H1 (cell line): ENCODE data around the gene EEPD1. TPM values are rescaled to one million over a fixed set of nuclear protein-coding genes. Genes with fewer than 3 reads are reported as not detected.

Experiments
- CTCF ChIA-PET: fragments of 300-600 bp; sonication (Branson Sonifier 250); formaldehyde crosslinking; loops from one replicate; lab custom pipeline; 2021; ENCODE audit not compliant: partially characterized antibody; lab: Charles Lee
- POLR2A ChIA-PET: fragments of 300-600 bp; sonication (Branson Sonifier 250); formaldehyde crosslinking; loops from one replicate; lab custom pipeline; 2021; ENCODE audit warnings: inconsistent platforms; ENCODE audit not compliant: partially characterized antibody; lab: Charles Lee
- DNase-seq, 2 experiments: peaks; one replicate each; pipeline versions ENCODE4 v3.0.0 to v3.0.0-alpha.2; 2010 to 2022; ENCODE audit warnings: low spot score in 2 of 2, low read depth in 1 of 2, mixed read lengths in 1 of 2
- FAIRE-seq: peaks from 2 replicates; lab custom pipeline; 2011; peaks lifted over from hg19 to GRCh38; lab: Jason Lieb, UNC
- H2AFZ ChIP-seq: 2 replicates; pipeline ENCODE4 v1.8.1; 2012; ENCODE audit warnings: low read length, inconsistent platforms
- H2AK5ac ChIP-seq: 2 replicates; pipeline ENCODE4 v1.6.1; 2013; ENCODE audit warnings: low read depth, low read length
- H2BK120ac ChIP-seq: replicated peaks from 2 replicates; pipeline ENCODE3; 2013; ENCODE audit warnings: low read depth, low read length, inconsistent platforms
- H2BK12ac ChIP-seq: 2 replicates; pipeline ENCODE4 v1.6.1; 2013; ENCODE audit warnings: low read depth, low read length
- H2BK15ac ChIP-seq: 2 replicates; pipeline ENCODE4 v1.6.1; 2013; ENCODE audit warnings: low read length
- H2BK20ac ChIP-seq: 2 replicates; pipeline ENCODE4 v1.6.1; 2013; ENCODE audit warnings: low read length
- H2BK5ac ChIP-seq: 2 replicates; pipeline ENCODE4 v1.6.1; 2013; ENCODE audit warnings: low read depth, low read length
- H3K14ac ChIP-seq: 2 replicates; pipeline ENCODE4 v1.6.1; 2013; ENCODE audit warnings: inconsistent platforms; ENCODE audit not compliant: insufficient read length
- H3K18ac ChIP-seq: 2 replicates; pipeline ENCODE4 v1.6.1; 2013; ENCODE audit warnings: low read length; ENCODE audit errors: extremely low read depth
- H3K23ac ChIP-seq: 2 replicates; pipeline ENCODE4 v1.6.1; 2013; ENCODE audit warnings: inconsistent platforms; ENCODE audit not compliant: insufficient read length
- H3K23me2 ChIP-seq: 2 replicates; pipeline ENCODE4 v1.6.1; 2013; ENCODE audit warnings: low read depth, low read length
- H3K27ac ChIP-seq: 2 replicates; pipeline ENCODE4 v1.6.1; 2011; ENCODE audit warnings: low read depth, low read length, inconsistent platforms
- H3K27me3 ChIP-seq, 4 experiments: replicated peaks in 1 of 4; 1 replicate in 1 of 4; 2 replicates in 3 of 4; pipeline versions ENCODE4 v1.6.1 to v1.8.1; 2011 to 2013; ENCODE audit warnings: low read length in 3 of 4, mild to moderate bottlenecking in 3 of 4, inconsistent platforms in 2 of 4, mixed read lengths in 2 of 4, moderate library complexity in 1 of 4; ENCODE audit not compliant: control insufficient read depth in 3 of 4, insufficient read depth in 3 of 4; ENCODE audit errors: extremely low read depth in 1 of 4
- H3K36me3 ChIP-seq, 4 experiments: 2 replicates each; pipeline versions ENCODE4 v1.6.1 to v1.8.1; 2011 to 2013; ENCODE audit warnings: mild to moderate bottlenecking in 4 of 4, low read length in 3 of 4, moderate library complexity in 2 of 4, control low read depth in 1 of 4, inconsistent platforms in 1 of 4; ENCODE audit not compliant: insufficient read depth in 4 of 4, control insufficient read depth in 2 of 4
- H3K4ac ChIP-seq: replicated peaks from 2 replicates; pipeline ENCODE3; 2013; ENCODE audit warnings: low read length, low read depth, mixed read lengths, inconsistent platforms; ENCODE audit not compliant: insufficient read length
- H3K4me1 ChIP-seq, 4 experiments: replicated peaks in 1 of 4; 1 replicate in 1 of 4; 2 replicates in 3 of 4; pipeline versions ENCODE4 v1.6.1 to v1.8.1; 2011 to 2013; ENCODE audit warnings: low read length in 3 of 4, inconsistent platforms in 2 of 4, mixed read lengths in 1 of 4; ENCODE audit not compliant: insufficient read depth in 4 of 4, control insufficient read depth in 3 of 4
- H3K4me2 ChIP-seq, 2 experiments: 2 replicates each; pipeline versions ENCODE4 v1.6.1 to v1.8.1; 2011 to 2013; ENCODE audit warnings: low read depth in 2 of 2, low read length in 2 of 2, control low read depth in 1 of 2, inconsistent platforms in 1 of 2, mild to moderate bottlenecking in 1 of 2; ENCODE audit not compliant: insufficient read depth in 1 of 2
- H3K4me3 ChIP-seq, 4 experiments: fragments of 200-600, 300-600 bp in 1 of 4; sonication (generic), shearing (Covaris generic), sonication (Bioruptor Twin) in 1 of 4; 2 replicates each; pipeline versions ENCODE4 v1.5.1 to v1.8.1; 2011 to 2016; ENCODE audit warnings: low read length in 4 of 4, low read depth in 3 of 4, control low read depth in 2 of 4, inconsistent platforms in 2 of 4, mild to moderate bottlenecking in 2 of 4, mixed read lengths in 1 of 4, moderate library complexity in 1 of 4; ENCODE audit not compliant: insufficient read depth in 2 of 4; ENCODE audit errors: extremely low read depth in 1 of 4
- H3K56ac ChIP-seq: replicated peaks from 2 replicates; pipeline ENCODE3; 2013; ENCODE audit warnings: low read depth, mild to moderate bottlenecking, mixed read lengths, low read length, inconsistent platforms; ENCODE audit not compliant: insufficient read length
- H3K79me1 ChIP-seq: 2 replicates; pipeline ENCODE4 v1.6.1; 2013; ENCODE audit warnings: low read depth, low read length, control low read depth
- H3K79me2 ChIP-seq, 2 experiments: 2 replicates each; pipeline versions ENCODE4 v1.6.1 to v1.8.1; 2012 to 2013; ENCODE audit warnings: low read length in 2 of 2, mild to moderate bottlenecking in 2 of 2, inconsistent platforms in 1 of 2; ENCODE audit not compliant: insufficient read depth in 2 of 2, control insufficient read depth in 1 of 2
- H3K9ac ChIP-seq, 4 experiments: replicated peaks in 1 of 4; 1 replicate in 1 of 4; 2 replicates in 3 of 4; pipeline versions ENCODE4 v1.6.1 to v1.8.1; 2011 to 2013; ENCODE audit warnings: low read depth in 3 of 4, low read length in 3 of 4, control low read depth in 2 of 4, mild to moderate bottlenecking in 2 of 4, moderate library complexity in 2 of 4, inconsistent platforms in 1 of 4; ENCODE audit errors: extremely low read depth in 1 of 4
- H3K9me3 ChIP-seq, 2 experiments: 2 replicates each; pipeline versions ENCODE4 v1.6.1 to v1.8.1; 2012 to 2013; ENCODE audit warnings: mild to moderate bottlenecking in 2 of 2, moderate library complexity in 2 of 2, control low read depth in 1 of 2, inconsistent platforms in 1 of 2, low read depth in 1 of 2, low read length in 1 of 2, mixed read lengths in 1 of 2; ENCODE audit not compliant: insufficient read depth in 2 of 2
- H4K20me1 ChIP-seq, 2 experiments: replicated peaks in 1 of 2; 2 replicates each; pipeline versions ENCODE3 to v1.8.1; 2011 to 2013; ENCODE audit warnings: inconsistent platforms in 2 of 2, low read length in 2 of 2, mild to moderate bottlenecking in 1 of 2; ENCODE audit not compliant: insufficient read depth in 2 of 2, control insufficient read depth in 1 of 2
- H4K5ac ChIP-seq: 2 replicates; pipeline ENCODE4 v1.6.1; 2013; ENCODE audit warnings: low read length, low read depth, mixed read lengths, inconsistent platforms; ENCODE audit not compliant: insufficient read length
- H4K8ac ChIP-seq: 2 replicates; pipeline ENCODE4 v1.8.0; 2013; ENCODE audit warnings: mild to moderate bottlenecking, moderate library complexity, low read length, inconsistent platforms; ENCODE audit not compliant: insufficient read depth; ENCODE audit errors: extremely low read depth
- H4K91ac ChIP-seq: replicated peaks from 2 replicates; pipeline ENCODE3; 2013; ENCODE audit warnings: low read length, mixed read lengths, inconsistent platforms; ENCODE audit not compliant: insufficient read length
- ATF3 ChIP-seq: IDR thresholded peaks from 2 replicates; pipeline ENCODE4 v1.6.1; 2011; ENCODE audit warnings: low read depth, mild to moderate bottlenecking, low read length; ENCODE audit not compliant: insufficient read depth
- CBX8 ChIP-seq: fragments of 300-800, 300-1000 bp; sonication (generic); IDR thresholded peaks from 2 replicates; pipeline ENCODE4 v1.7.1; 2016; ENCODE audit warnings: low read depth, low read length, borderline replicate concordance
- CREB1 ChIP-seq: IDR thresholded peaks from 2 replicates; pipeline ENCODE4 v1.6.1; 2012; ENCODE audit warnings: inconsistent platforms
- GTF2F1 ChIP-seq: IDR thresholded peaks from 2 replicates; pipeline ENCODE4 v1.6.1; 2012; ENCODE audit warnings: low read depth, low read length, improper control_type of control experiment, borderline replicate concordance
- NRF1 ChIP-seq: IDR thresholded peaks from 2 replicates; pipeline ENCODE4 v1.6.1; 2011; ENCODE audit warnings: mild to moderate bottlenecking, low read depth, low read length, improper control_type of control experiment
- POLR2A ChIP-seq, 2 experiments: IDR thresholded peaks; 1 replicate in 1 of 2; 2 replicates in 1 of 2; pipeline ENCODE4 v1.6.1; 2011; ENCODE audit warnings: low read depth in 2 of 2, low read length in 2 of 2, mild to moderate bottlenecking in 2 of 2; ENCODE audit errors: control extremely low read depth in 1 of 2
- RFX5 ChIP-seq: IDR thresholded peaks from 2 replicates; pipeline ENCODE4 v1.6.1; 2011; ENCODE audit warnings: low read depth, low read length, improper control_type of control experiment, borderline replicate concordance
- SAP30 ChIP-seq: fragments of 300-600 bp; sonication (generic); IDR thresholded peaks from 2 replicates; pipeline ENCODE4 v1.7.1; 2012; ENCODE audit warnings: low read length, moderate library complexity, mild to moderate bottlenecking, inconsistent platforms; ENCODE audit not compliant: insufficient read depth, insufficient replicate concordance
- SIRT6 ChIP-seq: IDR thresholded peaks from one replicate; pipeline ENCODE4 v1.7.1; 2012; ENCODE audit warnings: low read length, inconsistent platforms
- SP2 ChIP-seq: IDR thresholded peaks from 2 replicates; pipeline ENCODE4 v1.6.1; 2012; ENCODE audit warnings: mild to moderate bottlenecking, low read length, inconsistent platforms
- SUZ12 ChIP-seq: fragments of 200-600 bp; sonication (generic); IDR thresholded peaks from 2 replicates; pipeline ENCODE4 v1.6.1; 2012; ENCODE audit warnings: mild to moderate bottlenecking, inconsistent platforms, low read length, moderate library complexity, mixed read lengths
- TBP ChIP-seq: IDR thresholded peaks from 2 replicates; pipeline ENCODE4 v1.6.1; 2011; ENCODE audit warnings: low read depth, low read length, improper control_type of control experiment
- WGBS, 2 experiments: shearing (Covaris generic) in 1 of 2; methylation state at CpG; one replicate each; pipeline versions ENCODE4 v1.1.6 to v1.1.7; 2013 to 2015; ENCODE audit warnings: low lambda C conversion rate in 2 of 2, mixed read lengths in 2 of 2, inconsistent platforms in 1 of 2, low coverage in 1 of 2, missing lambda C conversion rate in 1 of 2; ENCODE audit not compliant: insufficient replicate concordance in 2 of 2, insufficient coverage in 1 of 2, insufficient read length in 1 of 2; ENCODE audit errors: extremely low coverage in 1 of 2, missing lambda C conversion rate in 1 of 2; 5-methylcytosine and 5-hydroxymethylcytosine counted together
- polyA plus RNA-seq, 7 experiments: library from polyadenylated mRNA; depleted of rRNA in 3 of 7; stranded (reverse) in 5 of 7; unstranded in 2 of 7; fragments of >200 nt in 5 of 7; fragments of 200-250 nt in 2 of 7; gene quantifications; 1 replicate in 5 of 7; 2 replicates in 1 of 7; 4 replicates in 1 of 7; pipeline versions ENCODE4 v1.2.1 to v1.2.3, GENCODE V29; 2011 to 2013; ENCODE audit warnings: missing spikeins in 2 of 7, mixed read lengths in 2 of 7
- total RNA-seq: library from RNA; stranded (reverse); fragmentation: NEBNext Ultra II Directional; extraction: Animal tissue kit (Norgen Biotek cat#: 25700); gene quantifications from 2 replicates; pipeline ENCODE4 v1.2.1, GENCODE V29; 2021
- TF ChIP-seq, protein P1 (sequence below): IDR thresholded peaks from 2 replicates; pipeline ENCODE4 v1.6.1; 2012; ENCODE audit warnings: low read length, inconsistent platforms

The EEPD1 gene
- total and polyA plus RNA-seq, 2 of the 8 experiments (the other 6 are each of a cell fraction or from before 2014, with no cell fraction given): 3.1 to 7.8 TPM

- H2BK15ac ChIP-seq: no peak overlapping the region
- no peak overlapping the region for H2BK5ac ChIP-seq
- no peak overlapping the region for H3K4ac ChIP-seq
- H3K4me3 ChIP-seq: no peak overlapping the region
- FAIRE-seq (no peak), DNase-seq (no peak)
- no peaks in the 10 kb centered on the region for H3K79me1 ChIP-seq
- ChIA-PET POLR2A (no interaction called here), CTCF (interaction anchor here (1.0 to 1.5 kb wide), 2 partner anchors 17 to 165 kb away, joined by 3 to 4 read pairs; no protein-coding TSS in a partner anchor)
- H2BK20ac ChIP-seq: no peak overlapping the region
- H3K27ac ChIP-seq: no peak overlapping the region
- H3K18ac ChIP-seq: no peak overlapping the region
- 79% methylated on average over 6 of the region's 6 CpGs; no CpG with 5 or more reads in 1 of the 2 experiments for WGBS, 2 experiments
- no peak overlapping the region for H4K5ac ChIP-seq
- H3K56ac ChIP-seq: no peak overlapping the region
- H3K79me2 ChIP-seq: no peaks in the 10 kb centered on the region
- no peaks in the 10 kb centered on the region for H3K23me2 ChIP-seq
- H3K9me3 ChIP-seq: no peaks in the 10 kb centered on the region
- no peak overlapping the region for H2AK5ac ChIP-seq
- H3K14ac ChIP-seq: no peak overlapping the region
- no peaks in the 10 kb centered on the region for H3K36me3 ChIP-seq
- H4K20me1 ChIP-seq: peaks cover 0 to 2% of the 10 kb centered on the region in 2 experiments
- H3K23ac ChIP-seq: no peak overlapping the region
- H3K4me1 ChIP-seq: peaks cover 0 to 7% (median 4%) of the 10 kb centered on the region in 4 experiments; a peak in 6 of 7 replicates
- no peak overlapping the region for H4K91ac ChIP-seq
- no peak overlapping the region; the same call in 1 of the 2 replicates for H4K8ac ChIP-seq
- H2AFZ ChIP-seq: no peak overlapping the region
- no peak overlapping the region for H3K9ac ChIP-seq
- H3K27me3 ChIP-seq: no peaks in the 10 kb centered on the region
- no peak overlapping the region for H2BK12ac ChIP-seq
- no peak overlapping the region for H3K4me2 ChIP-seq
- no peak overlapping the region for H2BK120ac ChIP-seq
- TF ChIP-seq TBP: no peak
- TF ChIP-seq SUZ12: no peak
- TF ChIP-seq, protein P1, sequence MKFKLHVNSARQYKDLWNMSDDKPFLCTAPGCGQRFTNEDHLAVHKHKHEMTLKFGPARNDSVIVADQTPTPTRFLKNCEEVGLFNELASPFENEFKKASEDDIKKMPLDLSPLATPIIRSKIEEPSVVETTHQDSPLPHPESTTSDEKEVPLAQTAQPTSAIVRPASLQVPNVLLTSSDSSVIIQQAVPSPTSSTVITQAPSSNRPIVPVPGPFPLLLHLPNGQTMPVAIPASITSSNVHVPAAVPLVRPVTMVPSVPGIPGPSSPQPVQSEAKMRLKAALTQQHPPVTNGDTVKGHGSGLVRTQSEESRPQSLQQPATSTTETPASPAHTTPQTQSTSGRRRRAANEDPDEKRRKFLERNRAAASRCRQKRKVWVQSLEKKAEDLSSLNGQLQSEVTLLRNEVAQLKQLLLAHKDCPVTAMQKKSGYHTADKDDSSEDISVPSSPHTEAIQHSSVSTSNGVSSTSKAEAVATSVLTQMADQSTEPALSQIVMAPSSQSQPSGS: no peak
- no peak for TF ChIP-seq ATF3
- TF ChIP-seq SAP30: no peak
- TF ChIP-seq NRF1: no peak
- no peak for TF ChIP-seq SP2
- no peak for TF ChIP-seq CBX8
- TF ChIP-seq RFX5: no peak
- no peak for TF ChIP-seq CREB1
- TF ChIP-seq POLR2A (IDR thresholded peaks at IDR 0.05; ENCODE audit: control extremely low read depth in 1 of 2, low read depth in 2 of 2, low read length in 2 of 2): no peak
- TF ChIP-seq SIRT6: no peak
- no peak for TF ChIP-seq GTF2F1
Observed at GRCh38 chr7:36205803-36206202, 52.7 kb downstream of the EEPD1 start.
